ENCODE results near the gene VAPB. TPM values are rescaled to one million over a fixed set of nuclear protein-coding genes. Genes with fewer than 3 reads are reported as not detected.

VAPB gene
- total and polyA plus RNA-seq, 2 of the 4 experiments (the other 2 are of a cell fraction): 9.1 to 26.0 TPM

DNA sequence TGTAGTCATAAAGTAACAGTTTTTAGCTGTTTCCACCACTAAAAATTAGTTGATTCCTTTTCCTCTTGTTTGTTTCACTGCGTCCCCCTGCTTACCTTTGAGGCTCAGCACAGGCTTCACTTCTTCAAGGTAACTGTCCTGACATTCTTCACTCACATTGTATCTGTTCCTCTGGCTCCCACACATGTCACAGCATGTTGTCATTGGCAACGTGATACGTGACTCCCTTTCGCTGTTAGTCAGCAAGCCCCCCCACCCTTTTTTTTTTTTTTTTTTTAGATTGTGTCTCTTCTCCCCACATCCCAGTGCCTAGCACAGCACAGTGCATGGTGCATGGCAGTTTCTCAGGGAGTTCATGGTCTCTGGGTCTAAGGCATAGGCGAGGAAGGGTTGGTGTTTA is 13.3 kb downstream of the VAPB start:
- no peak for TF ChIP-seq CHD1 (IDR thresholded peaks at IDR 0.05; ENCODE audit: low read depth, low read length)
- TF ChIP-seq POLR2A (IDR thresholded peaks at IDR 0.05; ENCODE audit: low read depth, low read length): no peak
- TF ChIP-seq, protein P1, sequence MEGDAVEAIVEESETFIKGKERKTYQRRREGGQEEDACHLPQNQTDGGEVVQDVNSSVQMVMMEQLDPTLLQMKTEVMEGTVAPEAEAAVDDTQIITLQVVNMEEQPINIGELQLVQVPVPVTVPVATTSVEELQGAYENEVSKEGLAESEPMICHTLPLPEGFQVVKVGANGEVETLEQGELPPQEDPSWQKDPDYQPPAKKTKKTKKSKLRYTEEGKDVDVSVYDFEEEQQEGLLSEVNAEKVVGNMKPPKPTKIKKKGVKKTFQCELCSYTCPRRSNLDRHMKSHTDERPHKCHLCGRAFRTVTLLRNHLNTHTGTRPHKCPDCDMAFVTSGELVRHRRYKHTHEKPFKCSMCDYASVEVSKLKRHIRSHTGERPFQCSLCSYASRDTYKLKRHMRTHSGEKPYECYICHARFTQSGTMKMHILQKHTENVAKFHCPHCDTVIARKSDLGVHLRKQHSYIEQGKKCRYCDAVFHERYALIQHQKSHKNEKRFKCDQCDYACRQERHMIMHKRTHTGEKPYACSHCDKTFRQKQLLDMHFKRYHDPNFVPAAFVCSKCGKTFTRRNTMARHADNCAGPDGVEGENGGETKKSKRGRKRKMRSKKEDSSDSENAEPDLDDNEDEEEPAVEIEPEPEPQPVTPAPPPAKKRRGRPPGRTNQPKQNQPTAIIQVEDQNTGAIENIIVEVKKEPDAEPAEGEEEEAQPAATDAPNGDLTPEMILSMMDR (conservative IDR thresholded peaks at IDR 0.05; ENCODE audit: low read depth, low read length): no peak
- no peak for TF ChIP-seq MAZ (IDR thresholded peaks at IDR 0.05; ENCODE audit: borderline replicate concordance, low read depth, low read length)
- TF ChIP-seq, protein P2, sequence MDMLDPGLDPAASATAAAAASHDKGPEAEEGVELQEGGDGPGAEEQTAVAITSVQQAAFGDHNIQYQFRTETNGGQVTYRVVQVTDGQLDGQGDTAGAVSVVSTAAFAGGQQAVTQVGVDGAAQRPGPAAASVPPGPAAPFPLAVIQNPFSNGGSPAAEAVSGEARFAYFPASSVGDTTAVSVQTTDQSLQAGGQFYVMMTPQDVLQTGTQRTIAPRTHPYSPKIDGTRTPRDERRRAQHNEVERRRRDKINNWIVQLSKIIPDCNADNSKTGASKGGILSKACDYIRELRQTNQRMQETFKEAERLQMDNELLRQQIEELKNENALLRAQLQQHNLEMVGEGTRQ (IDR thresholded peaks at IDR 0.05; ENCODE audit: low read depth, low read length): no peak
- TF ChIP-seq NFE2L2 (IDR thresholded peaks at IDR 0.05; ENCODE audit: low read depth, low read length): no peak
- no peak for TF ChIP-seq MXI1 (IDR thresholded peaks at IDR 0.05; ENCODE audit: borderline replicate concordance, low read depth, low read length)
- TF ChIP-seq, protein P3, sequence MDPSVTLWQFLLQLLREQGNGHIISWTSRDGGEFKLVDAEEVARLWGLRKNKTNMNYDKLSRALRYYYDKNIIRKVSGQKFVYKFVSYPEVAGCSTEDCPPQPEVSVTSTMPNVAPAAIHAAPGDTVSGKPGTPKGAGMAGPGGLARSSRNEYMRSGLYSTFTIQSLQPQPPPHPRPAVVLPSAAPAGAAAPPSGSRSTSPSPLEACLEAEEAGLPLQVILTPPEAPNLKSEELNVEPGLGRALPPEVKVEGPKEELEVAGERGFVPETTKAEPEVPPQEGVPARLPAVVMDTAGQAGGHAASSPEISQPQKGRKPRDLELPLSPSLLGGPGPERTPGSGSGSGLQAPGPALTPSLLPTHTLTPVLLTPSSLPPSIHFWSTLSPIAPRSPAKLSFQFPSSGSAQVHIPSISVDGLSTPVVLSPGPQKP (IDR thresholded peaks at IDR 0.05; ENCODE audit: borderline replicate concordance, low read depth, low read length): no peak
- TF ChIP-seq RAD21 (IDR thresholded peaks at IDR 0.05; ENCODE audit: low read length): no peak
- no peak for TF ChIP-seq SMC3 (IDR thresholded peaks at IDR 0.05; ENCODE audit: low read depth, low read length)
- no peak for TF ChIP-seq RCOR1 (IDR thresholded peaks at IDR 0.05; ENCODE audit: insufficient replicate concordance, low read length)
- TF ChIP-seq FOS (IDR thresholded peaks at IDR 0.05; ENCODE audit: low read depth, low read length): no peak
- no peak for TF ChIP-seq RFX5 (IDR thresholded peaks at IDR 0.05; ENCODE audit: low read depth, low read length)
- no peak for TF ChIP-seq MAFK (IDR thresholded peaks at IDR 0.05; ENCODE audit: low read depth, low read length)
- no peak for TF ChIP-seq BHLHE40 (IDR thresholded peaks at IDR 0.05; ENCODE audit: low read depth, low read length)
- no peak for TF ChIP-seq CEBPB (IDR thresholded peaks at IDR 0.05; ENCODE audit: low read depth, low read length)
- no peak overlapping the region for H4K91ac ChIP-seq (ENCODE audit: insufficient read depth, low read depth, low read length)
- BruUV-seq (replicated peaks): no TSS peak
- no peak overlapping the region for H2AK5ac ChIP-seq (ENCODE audit: low read depth, low read length)
- ATAC-seq (ENCODE audit: low read depth): no peak
- H3K4ac ChIP-seq (ENCODE audit: low read depth, low read length): no peak overlapping the region
- no peak overlapping the region for H2BK5ac ChIP-seq (ENCODE audit: low read depth, low read length, poor library complexity, severe bottlenecking)
- peaks cover 4% of the 10 kb centered on the region for H3K4me1 ChIP-seq (ENCODE audit: control insufficient read depth, insufficient read depth, low read length)
- H3K56ac ChIP-seq (ENCODE audit: extremely low read depth, insufficient read depth, low read length): no peak overlapping the region
- 100% methylated on average over 1 of the region's 5 CpGs; no CpG with 5 or more reads in 1 of the 2 experiments for WGBS, 2 experiments (ENCODE audit: extremely low coverage in 2 of 2, insufficient read length in 1 of 2)
- ChIA-PET POLR2A (ENCODE audit: unreplicated experiment) (no interaction called here), CTCF (no interaction called here)
- H4K20me1 ChIP-seq (ENCODE audit: insufficient read depth, low read length): peaks cover 98% of the 10 kb centered on the region
- H3K23ac ChIP-seq (ENCODE audit: low read depth, low read length): no peak overlapping the region
- H3K18ac ChIP-seq (ENCODE audit: low read depth, low read length): no peak overlapping the region
- no peaks in the 10 kb centered on the region for H3K27me3 ChIP-seq (ENCODE audit: control insufficient read depth, insufficient read depth, low read length)
- dilution Hi-C loops (cut with HindIII; ENCODE audit: low sequenced_read_pairs, unreplicated experiment): no loop called here
- no peak overlapping the region for H3K4me2 ChIP-seq (ENCODE audit: low read depth, low read length)
- no peak overlapping the region for H3K4me3 ChIP-seq (ENCODE audit: insufficient read depth, low read depth, low read length)
- no peak overlapping the region for H3K9ac ChIP-seq (ENCODE audit: low read depth, low read length)
- no peaks in the 10 kb centered on the region for H3K9me3 ChIP-seq (ENCODE audit: control insufficient read depth, insufficient read depth, low read length)
- peaks cover 18% of the 10 kb centered on the region for H3K9me1 ChIP-seq (ENCODE audit: insufficient read depth, low read length)
- no peak overlapping the region for H4K8ac ChIP-seq (ENCODE audit: low read depth in 2 of 2, low read length in 2 of 2)
- no peak overlapping the region for H2BK20ac ChIP-seq (ENCODE audit: low read depth, low read length)
- no peak overlapping the region for H2AK9ac ChIP-seq (replicated peaks; ENCODE audit: low read depth, low read length, poor library complexity)
- no peak overlapping the region for H2BK15ac ChIP-seq (ENCODE audit: low read depth, low read length)
- no peak overlapping the region for H3K27ac ChIP-seq (ENCODE audit: insufficient read depth, low read length)
- H3K79me1 ChIP-seq (ENCODE audit: low read depth in 1 of 2, low read length in 2 of 2): peaks cover 38 to 78% of the 10 kb centered on the region in 2 experiments
- intact Hi-C loops (cut with micrococcal nuclease): no loop called here
- in situ Hi-C loops (cut with MboI; ENCODE audit: low sequenced_read_pairs): no loop called here
- H3K36me3 ChIP-seq (ENCODE audit: control insufficient read depth, insufficient read depth, low read length): no peaks in the 10 kb centered on the region
- no peak overlapping the region for H2BK120ac ChIP-seq (ENCODE audit: low read depth, low read length)
- H4K5ac ChIP-seq (ENCODE audit: low read depth, low read length): no peak overlapping the region
- no peak overlapping the region for H3K14ac ChIP-seq (replicated peaks; ENCODE audit: low read depth, low read length)
- H2AFZ ChIP-seq (replicated peaks; ENCODE audit: low read length, poor library complexity): no peak overlapping the region
- DNase-seq: no peak

Data from IMR-90 (cell line).